Sigmoid colon (tissue), 7 donors: ENCODE data around the gene PRKD1. TPM values are rescaled to one million over a fixed set of nuclear protein-coding genes. Genes with fewer than 3 reads are reported as not detected.
A peak's percentile ranks its signal among the peaks of the same experiment; 100 is the strongest.

Source experiments
- DNase-seq: peaks from one replicate; pipeline ENCODE4 v3.0.0-alpha.2; 2019
- H3K27ac ChIP-seq, 4 donors: fragments of 200-600 bp; sonication (generic); one replicate each; pipeline ENCODE4 v1.5.1; 2016 to 2019; ENCODE audit warnings: mild to moderate bottlenecking in 1 of 4
- H3K27me3 ChIP-seq, 3 donors: fragments of 200-600 bp; sonication (generic); one replicate each; pipeline ENCODE4 v1.5.1; 2019; ENCODE audit warnings: mild to moderate bottlenecking in 1 of 3
- H3K36me3 ChIP-seq, 4 donors: fragments of 200-600 bp; sonication (generic); one replicate each; pipeline ENCODE4 v1.5.1; 2016 to 2019
- H3K4me1 ChIP-seq, 4 donors: fragments of 200-600 bp; sonication (generic); one replicate each; pipeline ENCODE4 v1.5.1; 2017 to 2019
- H3K4me3 ChIP-seq, 4 donors: fragments of 200-600 bp; sonication (generic); one replicate each; pipeline ENCODE4 v1.5.1; 2017 to 2019; ENCODE audit warnings: mild to moderate bottlenecking in 2 of 4, moderate library complexity in 1 of 4
- H3K9me3 ChIP-seq, 4 donors: fragments of 200-600 bp in 3 of 4; sonication (generic) in 3 of 4; one replicate each; pipeline versions ENCODE4 v1.5.1 to v1.6.1; 2013 to 2019
- EP300 ChIP-seq, 4 donors: sonication (generic); formaldehyde crosslinking; IDR thresholded peaks; one replicate each; pipeline ENCODE4 v1.6.1; 2017; ENCODE audit warnings: antibody characterized with exemption in 4 of 4
- POLR2A ChIP-seq, 2 donors: fragments of 450-650 bp; IDR thresholded peaks; one replicate each; pipeline ENCODE4 v1.6.1; 2016; ENCODE audit warnings: antibody characterized with exemption in 2 of 2, mild to moderate bottlenecking in 2 of 2, moderate library complexity in 2 of 2
- POLR2AphosphoS5 ChIP-seq, 4 donors: sonication (generic); formaldehyde crosslinking; IDR thresholded peaks; one replicate each; pipeline ENCODE4 v1.6.1; 2017; ENCODE audit warnings: antibody characterized with exemption in 4 of 4
- WGBS, 2 donors: extraction: QIAGEN DNeasy Blood & Tissue Kit; methylation state at CpG; one replicate each; pipeline ENCODE4 v1.1.7; 2013; 5-methylcytosine and 5-hydroxymethylcytosine counted together
- intact Hi-C: fragments of 100-400 bp; cut with DNase I; formaldehyde crosslinking; loops from one replicate; pipeline ENCODE4 v1.15.1; 2023
- polyA plus RNA-seq, 3 donors: library from polyadenylated mRNA; stranded (reverse); fragments of 200-250 nt; gene quantifications; one replicate each; pipeline ENCODE4 v1.2.3, GENCODE V29; 2013
- total RNA-seq, 4 donors: library from RNA; depleted of rRNA; stranded (reverse); fragments of >200 nt; gene quantifications; one replicate each; pipeline ENCODE4 v1.1.0, GENCODE V29; 2016
- TF ChIP-seq, protein P1 (sequence below), 4 experiments: fragments of 450-650 bp in 3 of 4; fragments of 200-600 bp in 1 of 4; IDR thresholded peaks; one replicate each; pipeline ENCODE4 v1.5.1; 2016 to 2019; ENCODE audit warnings: antibody characterized with exemption in 4 of 4, mild to moderate bottlenecking in 3 of 4, moderate library complexity in 2 of 4
- donor health status: healthy with polysubstance abuse.
- donor health status: Bipolar disorder and iron deficiency.
- donor health status: healthy.

Gene PRKD1
- total and polyA plus RNA-seq, 7 donors = 0.46 to 27.1 (median 14.5) TPM

DNA sequence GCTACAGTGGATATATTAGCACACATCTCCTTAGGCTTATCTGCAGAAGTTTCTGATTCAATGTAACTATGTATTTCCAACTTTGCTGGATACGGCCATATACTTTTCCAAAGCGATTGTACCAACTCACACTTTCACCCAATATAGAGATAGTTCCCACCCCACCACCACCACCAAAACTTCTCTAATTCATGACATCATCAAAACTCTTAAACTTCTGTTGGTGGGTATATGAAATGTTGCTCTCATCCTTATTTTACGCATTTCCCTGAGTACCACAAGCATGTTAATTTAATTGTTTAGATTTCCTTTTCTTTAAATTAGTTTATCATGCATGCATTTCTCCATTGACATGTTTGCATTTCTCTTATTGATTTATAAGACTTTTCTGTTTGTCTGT lies 95.6 kb downstream of the PRKD1 start:
- TF ChIP-seq POLR2AphosphoS5 (IDR thresholded peaks at IDR 0.05) (no peak), POLR2A (IDR thresholded peaks at IDR 0.05) (no peak), EP300 (IDR thresholded peaks at IDR 0.05) (no peak)
- TF ChIP-seq, protein P1, sequence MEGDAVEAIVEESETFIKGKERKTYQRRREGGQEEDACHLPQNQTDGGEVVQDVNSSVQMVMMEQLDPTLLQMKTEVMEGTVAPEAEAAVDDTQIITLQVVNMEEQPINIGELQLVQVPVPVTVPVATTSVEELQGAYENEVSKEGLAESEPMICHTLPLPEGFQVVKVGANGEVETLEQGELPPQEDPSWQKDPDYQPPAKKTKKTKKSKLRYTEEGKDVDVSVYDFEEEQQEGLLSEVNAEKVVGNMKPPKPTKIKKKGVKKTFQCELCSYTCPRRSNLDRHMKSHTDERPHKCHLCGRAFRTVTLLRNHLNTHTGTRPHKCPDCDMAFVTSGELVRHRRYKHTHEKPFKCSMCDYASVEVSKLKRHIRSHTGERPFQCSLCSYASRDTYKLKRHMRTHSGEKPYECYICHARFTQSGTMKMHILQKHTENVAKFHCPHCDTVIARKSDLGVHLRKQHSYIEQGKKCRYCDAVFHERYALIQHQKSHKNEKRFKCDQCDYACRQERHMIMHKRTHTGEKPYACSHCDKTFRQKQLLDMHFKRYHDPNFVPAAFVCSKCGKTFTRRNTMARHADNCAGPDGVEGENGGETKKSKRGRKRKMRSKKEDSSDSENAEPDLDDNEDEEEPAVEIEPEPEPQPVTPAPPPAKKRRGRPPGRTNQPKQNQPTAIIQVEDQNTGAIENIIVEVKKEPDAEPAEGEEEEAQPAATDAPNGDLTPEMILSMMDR (IDR thresholded peaks at IDR 0.05) = no peak
- Histone ChIP-seq H3K27me3 (no peaks in the 10 kb centered on the region), H3K36me3 (no peaks in the 10 kb centered on the region), H3K4me3 (no peak overlapping the region), H3K9me3 (no peaks in the 10 kb centered on the region), H3K4me1 (no peaks in the 10 kb centered on the region), H3K27ac (no peak overlapping the region)
- no peak for DNase-seq
- WGBS, 2 donors = 95 to 97% methylated on average over 3 of the region's 3 CpGs
- intact Hi-C loops = loop anchor here (2.0 kb wide), 1 partner anchor 67 kb away; no protein-coding TSS in a partner anchor

- intact Hi-C loops = no loop called here
- no peaks in the 10 kb centered on the region for H3K9me3 ChIP-seq
These were observed 97.8 kb downstream of the PRKD1 start for GRCh38 chr14:29829851-29830250.

DNA sequence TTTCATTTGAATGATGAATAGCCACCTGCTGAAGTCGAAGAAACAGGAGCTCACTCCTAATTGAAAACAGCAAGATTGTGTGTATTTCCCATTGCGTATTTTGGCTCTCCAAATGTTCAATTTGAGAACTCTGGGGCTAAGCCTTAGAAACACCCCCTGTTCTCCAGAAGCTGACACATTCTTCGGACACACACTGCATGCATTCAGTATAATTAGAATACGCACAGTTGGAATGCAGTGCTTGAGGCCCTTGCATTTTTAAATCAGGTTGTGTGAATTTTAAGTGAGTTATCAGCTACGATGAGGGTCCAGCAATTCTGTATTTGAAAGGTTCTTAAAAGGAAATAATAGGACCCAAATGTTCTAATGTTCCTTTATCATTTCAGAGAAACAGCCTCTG lies 103.8 kb downstream of the PRKD1 start:
- WGBS, 2 donors = 87 to 88% methylated on average over 5 of the region's 5 CpGs
- TF ChIP-seq, protein P1 (IDR thresholded peaks at IDR 0.05) = no peak
- no peak for TF ChIP-seq POLR2A (IDR thresholded peaks at IDR 0.05)
- no peak for TF ChIP-seq POLR2AphosphoS5 (IDR thresholded peaks at IDR 0.05)
- TF ChIP-seq EP300 (IDR thresholded peaks at IDR 0.05) = no peak
- H3K4me1 ChIP-seq = peaks cover 0 to 35% (median 30%) of the 10 kb centered on the region in 4 donors
- H3K36me3 ChIP-seq = no peaks in the 10 kb centered on the region
- H3K27me3 ChIP-seq = no peaks in the 10 kb centered on the region
- H3K27ac ChIP-seq = peak overlapping the region in 2 of 4 donors; percentile 5 to 9
- no peak overlapping the region for H3K4me3 ChIP-seq
- no peaks in the 10 kb centered on the region for H3K9me3 ChIP-seq
- DNase-seq = no peak
- intact Hi-C loops = no loop called here

More at GRCh38 chr14:29829851-29830250, 97.8 kb downstream of the PRKD1 start:
- no peak for TF ChIP-seq POLR2AphosphoS5 (IDR thresholded peaks at IDR 0.05)
- TF ChIP-seq POLR2A (IDR thresholded peaks at IDR 0.05) = no peak
- TF ChIP-seq EP300 (IDR thresholded peaks at IDR 0.05) = no peak
- TF ChIP-seq, protein P1 (IDR thresholded peaks at IDR 0.05) = no peak
- H3K27ac ChIP-seq = no peak overlapping the region
- no peak for DNase-seq
- 83 to 86% methylated on average over 2 of the region's 2 CpGs for WGBS, 2 donors
- H3K27me3 ChIP-seq = no peaks in the 10 kb centered on the region
- H3K4me3 ChIP-seq = no peak overlapping the region
- H3K36me3 ChIP-seq = no peaks in the 10 kb centered on the region
- no peaks in the 10 kb centered on the region for H3K4me1 ChIP-seq

GRCh38 chr14:29822430-29822709 lies 105.3 kb downstream of the PRKD1 start:
- H3K36me3 ChIP-seq = no peaks in the 10 kb centered on the region
- no peaks in the 10 kb centered on the region for H3K27me3 ChIP-seq
- no peaks in the 10 kb centered on the region for H3K9me3 ChIP-seq
- peaks cover 0 to 35% (median 30%) of the 10 kb centered on the region in 4 donors for H3K4me1 ChIP-seq
- peak overlapping the region in 3 of 4 donors; percentile 19 to 44 (median 41) for H3K27ac ChIP-seq
- DNase-seq = no peak
- TF ChIP-seq EP300 (IDR thresholded peaks at IDR 0.05) = no peak
- no peak for TF ChIP-seq POLR2A (IDR thresholded peaks at IDR 0.05)
- TF ChIP-seq POLR2AphosphoS5 (IDR thresholded peaks at IDR 0.05) = no peak
- TF ChIP-seq, protein P1 (IDR thresholded peaks at IDR 0.05) = no peak
- intact Hi-C loops = no loop called here
- H3K4me3 ChIP-seq = no peak overlapping the region
